Bronchial epithelial cell (primary cell): ENCODE data around the gene IRS2. TPM values are rescaled to one million over a fixed set of nuclear protein-coding genes. Genes with fewer than 3 reads are reported as not detected.

Experiments
- DNase-seq: peaks from one replicate; pipeline ENCODE4 v3.0.0-alpha.2; 2010; ENCODE audit warnings: low read depth
- FAIRE-seq: peaks from 2 replicates; lab custom pipeline; 2011; peaks lifted over from hg19 to GRCh38; lab: Jason Lieb, UNC
- H3K27me3 ChIP-seq: 2 replicates; pipeline ENCODE4 v1.5.1; 2011; ENCODE audit warnings: low read length; ENCODE audit not compliant: control insufficient read depth, insufficient read depth
- H3K36me3 ChIP-seq: 2 replicates; pipeline ENCODE4 v1.5.1; 2011; ENCODE audit warnings: low read length; ENCODE audit not compliant: control insufficient read depth, insufficient read depth
- H3K4me3 ChIP-seq: 2 replicates; pipeline ENCODE4 v1.5.1; 2011; ENCODE audit warnings: mild to moderate bottlenecking, low read depth, low read length, control low read depth
- CTCF ChIP-seq: IDR thresholded peaks from 2 replicates; pipeline ENCODE4 v1.5.1; 2011; ENCODE audit warnings: mild to moderate bottlenecking, moderate library complexity, low read length, control low read depth, inconsistent platforms; ENCODE audit not compliant: insufficient read depth, severe bottlenecking
- total RNA-seq: library from RNA; depleted of rRNA; stranded (reverse); fragments of >200 nt; gene quantifications from 2 replicates; pipeline ENCODE4 v1.2.1, GENCODE V29; 2014

Gene IRS2
- total RNA-seq, 1 donor from 2014 or later: 6.8 TPM

GRCh38 chr13:109746364-109746763, 40.0 kb downstream of the IRS2 start:
- no peaks in the 10 kb centered on the region for H3K27me3 ChIP-seq
- TF ChIP-seq CTCF: no peak
- DNase-seq: no peak
- no peak overlapping the region for H3K4me3 ChIP-seq
- no peaks in the 10 kb centered on the region for H3K36me3 ChIP-seq
- FAIRE-seq: no peak

- no peak overlapping the region for H3K4me3 ChIP-seq
- no peaks in the 10 kb centered on the region for H3K36me3 ChIP-seq
- FAIRE-seq (peak; percentile 23), DNase-seq (no peak)
- no peaks in the 10 kb centered on the region for H3K27me3 ChIP-seq
- TF ChIP-seq CTCF: no peak
Measured at GRCh38 chr13:109745702-109746101, 40.7 kb downstream of the IRS2 start.

- Histone ChIP-seq H3K27me3 (no peaks in the 10 kb centered on the region), H3K36me3 (no peaks in the 10 kb centered on the region), H3K4me3 (no peak overlapping the region)
- no peak for TF ChIP-seq CTCF
- no peak for DNase-seq
- no peak for FAIRE-seq
Measured at GRCh38 chr13:109745060-109745459, 41.3 kb downstream of the IRS2 start.

- no peak for TF ChIP-seq CTCF
- Histone ChIP-seq H3K27me3 (no peaks in the 10 kb centered on the region), H3K36me3 (no peaks in the 10 kb centered on the region), H3K4me3 (no peak overlapping the region)
- FAIRE-seq (no peak), DNase-seq (no peak)
Measured at GRCh38 chr13:109744512-109745051, 41.8 kb downstream of the IRS2 start.

GRCh38 chr13:109743706-109744453, 42.5 kb downstream of the IRS2 start:
- DNase-seq (peak; percentile 92), FAIRE-seq (peak; percentile 23)
- Histone ChIP-seq H3K36me3 (no peaks in the 10 kb centered on the region), H3K27me3 (no peaks in the 10 kb centered on the region), H3K4me3 (no peak overlapping the region)
- no peak for TF ChIP-seq CTCF
